Measurements from ENCODE around the gene YIPF3.
"Not testable (repeated sequence)": the region's sequence is repeated elsewhere in the genome, so short reads cannot be mapped to it uniquely, and the experiment has no call there.

The YIPF3 gene

GRCh38 chr6:43491750-43492661 is 24.7 kb downstream of the YIPF3 start:
- DNase-seq, result no peak

- DNase-seq, result no peak
Observed at GRCh38 chr6:43490523-43490939, 26.2 kb downstream of the YIPF3 start.

DNA sequence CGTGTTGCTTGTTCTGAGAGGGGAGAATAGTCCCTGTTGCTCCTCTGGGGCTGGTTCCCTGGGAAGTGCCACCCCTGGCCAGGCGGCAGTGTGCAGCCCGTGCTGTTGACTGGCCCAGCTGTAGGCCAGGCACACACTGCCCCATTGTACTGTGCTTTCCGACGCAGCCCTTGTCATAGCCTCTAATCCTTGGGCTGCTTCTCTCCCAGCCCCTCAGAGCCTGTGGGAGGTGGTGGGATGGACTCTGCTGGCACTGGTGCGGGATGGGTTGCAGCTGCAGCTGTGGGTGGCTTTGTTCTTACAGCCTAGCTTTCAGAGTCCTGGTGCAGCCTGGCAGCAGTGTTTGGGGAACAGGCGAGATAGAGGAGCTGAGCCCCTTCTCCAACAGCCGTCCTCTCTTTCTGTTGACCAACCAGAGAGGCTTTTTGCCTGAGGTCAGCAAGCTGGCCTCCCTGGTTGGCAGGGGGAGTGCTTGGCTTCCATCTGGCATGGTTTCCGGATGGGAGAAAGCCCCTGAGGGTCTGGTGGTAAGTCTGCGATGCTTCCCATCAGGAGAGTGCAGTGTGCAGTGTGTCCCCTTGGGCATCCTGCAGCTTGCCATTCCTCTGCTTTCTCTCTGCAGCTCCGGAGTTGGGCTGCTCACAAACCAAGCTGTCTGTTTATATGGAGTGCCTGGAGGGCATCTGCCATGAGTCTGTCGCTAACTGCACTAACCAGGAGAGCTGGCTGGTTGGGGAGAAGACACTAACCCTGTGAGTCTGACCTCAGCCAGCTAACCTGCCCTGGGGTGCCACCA is 27.3 kb downstream of the YIPF3 start:
- DNase-seq, result no peak

DNA sequence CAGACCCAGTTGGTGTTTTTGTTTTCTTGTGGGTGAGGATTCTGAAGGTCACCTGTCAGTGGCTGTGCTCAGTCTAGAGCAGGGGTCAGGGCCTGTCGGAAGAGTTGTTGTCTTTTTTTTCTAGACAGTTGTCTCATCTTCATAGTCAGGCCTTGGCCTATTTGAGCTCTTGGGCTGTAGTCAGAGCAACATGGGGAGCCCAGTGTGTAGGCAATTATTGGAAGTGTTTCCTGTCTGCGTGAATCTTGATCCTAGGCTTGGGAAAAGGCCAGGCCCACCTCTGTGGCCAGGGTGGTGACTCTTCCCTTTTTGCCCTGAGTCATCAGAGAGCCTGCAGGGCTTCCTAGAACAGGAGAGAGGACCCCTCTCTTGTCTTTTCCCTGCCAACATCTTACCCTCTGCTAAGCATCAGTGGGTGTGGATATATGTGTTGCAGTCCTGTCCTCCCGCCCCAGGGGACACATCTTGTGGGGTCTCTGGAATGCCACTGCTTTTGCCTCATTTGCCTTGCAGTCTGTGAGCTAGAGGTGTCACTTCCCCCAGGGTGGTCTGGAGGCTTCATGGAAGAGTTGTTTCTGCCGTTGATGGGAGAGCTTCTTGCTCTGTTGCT is 28.0 kb downstream of the YIPF3 start:
- DNase-seq, result no peak

- no peak for DNase-seq
Observed at GRCh38 chr6:43481591-43482236, 35.0 kb downstream of the YIPF3 start.

GRCh38 chr6:43481075-43481474 is 35.7 kb downstream of the YIPF3 start:
- DNase-seq, result no peak

GRCh38 chr6:43478008-43478372 is 38.7 kb downstream of the YIPF3 start:
- no peak for DNase-seq

DNA sequence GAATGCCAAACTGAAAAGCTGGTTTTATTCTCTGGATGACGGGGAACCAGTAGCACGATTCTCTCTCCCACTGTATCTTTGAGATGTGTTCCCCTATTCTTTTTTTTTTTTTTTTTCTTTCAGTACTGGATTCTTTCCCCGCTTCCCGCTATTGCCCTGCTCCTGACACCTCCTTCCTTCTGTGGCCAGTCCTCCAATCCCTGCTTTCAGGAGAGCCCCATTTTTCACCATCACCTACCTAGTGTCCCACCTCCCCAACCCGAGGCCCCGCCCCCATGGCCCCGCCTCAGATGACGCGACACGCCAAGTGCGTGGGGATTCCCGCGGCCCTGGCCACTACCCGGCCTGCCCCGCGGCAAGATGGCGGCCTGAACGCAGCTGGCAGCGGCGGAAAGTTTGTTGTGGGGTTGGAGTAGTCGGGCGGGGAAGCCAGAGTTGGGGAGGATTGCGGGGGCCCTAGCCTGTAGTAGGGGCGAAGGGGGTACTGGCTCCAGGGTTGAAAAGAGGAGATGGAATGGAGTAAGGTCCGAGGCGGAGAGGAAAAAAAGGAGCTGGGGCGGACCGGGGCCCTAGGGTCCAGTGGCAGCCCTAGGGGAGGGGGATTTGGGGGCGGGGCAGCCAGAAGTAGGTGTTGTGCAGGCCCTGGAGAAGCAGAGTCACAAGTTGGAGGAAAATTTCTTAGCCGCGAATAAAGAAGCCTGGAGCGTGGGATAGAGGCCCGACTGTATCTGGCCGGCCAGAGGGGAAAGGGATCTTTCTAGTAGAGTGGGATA is 39.3 kb downstream of the YIPF3 start, which contains the start of gene TJAP1:
TJAP1 (plus strand) TSS at position 336 of the 773 bp plus-strand sequence. CDS start 21,432 bp downstream, outside the sequence.
- DNase-seq, result peak; percentile 84

GRCh38 chr6:43476746-43477145 is 40.0 kb downstream of the YIPF3 start:
- no peak for DNase-seq

DNA sequence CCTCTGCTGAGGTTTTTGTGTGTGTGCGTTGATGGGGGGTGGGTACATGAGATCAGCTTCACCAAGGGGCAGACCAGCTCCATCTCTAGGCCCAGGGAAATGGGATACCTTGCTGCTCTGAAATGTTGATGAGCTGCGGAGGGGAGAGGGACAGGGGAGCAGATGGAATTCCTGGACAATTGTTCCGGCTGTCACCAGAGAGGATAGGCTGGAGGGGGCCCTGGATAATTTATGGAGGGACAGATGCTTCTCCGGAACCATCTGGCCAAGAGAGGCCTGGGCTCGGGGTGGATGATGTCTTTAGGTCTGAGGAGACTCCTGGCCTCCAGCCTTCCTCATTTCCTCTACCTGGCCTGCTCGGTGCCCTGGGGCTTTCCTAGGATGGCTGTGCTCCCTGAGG is 41.2 kb downstream of the YIPF3 start:
- DNase-seq, result no peak

DNA sequence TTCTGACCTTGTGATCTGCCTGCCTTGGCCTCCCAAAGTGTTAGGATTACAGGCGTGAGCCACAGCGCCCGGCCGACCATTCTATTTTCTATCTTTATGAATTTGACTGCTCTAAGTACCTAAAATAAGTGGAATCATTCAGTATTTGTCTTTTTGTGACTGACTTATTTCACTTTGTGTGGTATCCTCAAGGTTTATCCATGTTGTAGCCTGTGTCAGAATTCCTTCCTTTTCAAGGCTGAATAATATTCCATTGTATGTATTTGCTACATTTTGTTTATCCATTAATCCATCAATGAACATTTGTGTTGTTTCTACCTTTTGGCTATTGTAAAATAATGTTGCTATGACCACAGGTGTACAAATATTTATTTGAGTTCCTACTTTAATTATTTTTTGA is 44.2 kb downstream of the YIPF3 start:
- DNase-seq, result no peak

DNA sequence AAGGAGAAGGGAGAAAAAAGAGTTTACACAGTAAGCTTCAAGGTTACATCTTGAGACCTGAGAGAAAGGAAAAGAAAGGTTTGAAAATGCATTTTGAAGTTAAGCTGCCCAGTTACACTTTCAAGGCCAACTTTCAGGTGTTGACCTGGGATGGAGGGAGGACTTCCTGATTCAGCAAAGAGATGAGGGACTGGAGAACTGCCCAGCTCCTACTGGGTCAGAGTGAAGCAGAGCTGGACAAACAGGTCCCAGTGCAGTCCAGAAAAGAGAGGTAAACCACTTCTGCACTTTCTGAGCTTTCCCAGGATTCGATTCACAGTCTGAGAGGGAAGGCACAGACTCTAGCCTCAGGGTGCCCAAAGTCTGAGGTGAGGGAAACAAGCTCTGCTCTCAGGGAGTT is 45.3 kb downstream of the YIPF3 start:
- no peak for DNase-seq

DNA sequence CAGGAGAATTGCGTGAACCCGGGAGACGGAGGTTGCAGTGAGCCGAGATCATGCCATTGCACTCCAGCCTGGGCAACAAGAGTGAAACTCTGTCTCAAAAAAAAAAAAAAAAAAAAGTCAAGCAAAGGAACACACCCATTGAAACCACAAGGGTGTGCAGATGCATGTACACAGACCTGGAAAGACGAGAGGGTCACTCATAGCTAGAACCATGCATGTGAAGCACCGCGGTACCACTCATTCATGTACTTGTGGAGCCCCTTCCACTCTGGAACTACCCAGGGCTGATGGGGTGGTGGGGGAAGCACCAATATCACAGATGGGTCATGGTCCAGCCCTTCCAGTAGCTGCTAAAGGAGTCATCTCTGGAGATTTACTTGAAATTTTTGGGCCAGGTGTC is 46.8 kb downstream of the YIPF3 start:
- DNase-seq, result no peak

DNA sequence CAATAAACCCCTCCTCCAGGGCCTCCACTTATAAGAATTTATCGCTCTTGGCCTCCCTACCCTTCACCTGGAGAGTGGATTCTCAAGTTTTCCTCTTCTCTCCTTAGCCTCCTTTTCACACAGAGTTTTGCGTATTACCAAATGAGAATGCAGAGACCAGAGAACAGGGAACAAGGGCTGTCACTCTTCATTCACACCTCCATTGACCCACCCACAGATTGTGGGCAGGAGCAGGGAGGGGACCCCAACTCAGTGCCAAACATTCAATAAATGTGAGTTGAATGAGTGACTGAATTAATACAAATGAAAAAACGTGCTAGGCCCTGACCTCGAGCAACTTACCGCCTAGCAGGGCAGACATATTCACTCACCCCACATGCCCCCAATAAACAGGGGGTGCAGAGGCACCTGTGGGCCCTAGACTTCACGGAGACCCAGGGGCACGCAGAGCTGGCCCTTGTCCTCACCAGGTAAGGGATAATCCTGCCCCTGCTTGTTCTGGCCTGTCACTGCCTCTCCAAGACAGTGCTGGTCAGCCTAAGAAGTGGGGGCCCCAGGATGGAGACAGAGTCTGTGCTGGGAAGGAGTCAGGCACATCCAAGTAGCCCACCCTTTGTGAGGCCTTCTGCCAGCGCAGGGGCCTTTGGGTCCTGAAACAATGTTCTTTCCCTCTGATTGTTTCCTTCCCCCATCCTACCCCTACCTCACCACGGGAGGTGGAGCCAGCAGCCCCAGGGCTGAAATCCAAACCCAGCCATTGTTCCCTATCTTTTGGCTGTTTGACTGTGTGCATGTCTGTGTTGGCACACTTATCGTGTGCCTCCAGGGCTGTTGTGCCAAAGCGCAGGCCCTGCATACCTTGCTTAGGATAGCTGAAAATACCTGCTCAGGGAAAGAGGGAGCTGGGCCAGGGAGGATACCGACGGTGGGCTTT is 47.7 kb downstream of the YIPF3 start:
- no peak for DNase-seq

- DNase-seq, result no peak
Observed at GRCh38 chr6:43468240-43468639, 48.5 kb downstream of the YIPF3 start.

DNA sequence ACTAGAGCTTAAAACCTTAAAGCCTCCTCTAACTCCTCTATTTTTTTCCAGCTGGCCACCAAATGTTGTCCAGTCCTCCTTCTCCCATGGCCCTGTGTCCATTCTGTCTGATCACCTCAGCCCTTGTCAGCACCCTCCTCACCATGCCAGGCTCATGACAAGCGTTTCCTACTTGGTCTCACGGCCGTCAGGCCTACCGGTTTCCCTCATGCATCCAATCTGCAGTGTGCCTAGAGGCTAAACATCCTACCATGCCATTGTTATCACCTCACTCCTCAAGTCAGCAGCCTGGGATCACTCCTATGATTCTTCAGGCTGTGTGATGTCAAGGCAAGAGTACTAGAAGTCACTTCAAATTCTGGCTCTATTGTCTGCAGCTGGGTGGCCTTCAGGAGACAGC is 49.0 kb downstream of the YIPF3 start:
- DNase-seq, result no peak

DNA sequence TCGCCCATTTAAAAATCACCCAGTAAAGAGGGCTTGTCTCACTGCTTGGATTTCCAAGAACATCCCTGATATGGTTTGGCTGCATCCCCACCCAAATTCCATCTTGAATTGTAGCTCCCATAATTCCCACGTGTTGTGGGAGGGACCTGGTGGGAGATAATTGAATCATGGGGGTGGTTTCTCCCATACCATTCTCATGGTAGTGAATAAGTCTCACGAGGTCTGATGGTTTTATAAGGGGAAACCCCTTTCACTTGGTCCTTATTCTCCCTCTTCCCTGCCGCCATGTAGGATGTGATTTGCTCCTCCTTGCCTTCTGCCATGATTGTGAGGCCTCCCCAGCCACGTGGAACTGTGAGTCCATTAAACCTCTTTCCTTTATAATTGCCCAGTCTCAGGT is 49.5 kb downstream of the YIPF3 start:
- not testable (repeated sequence) for DNase-seq

DNA sequence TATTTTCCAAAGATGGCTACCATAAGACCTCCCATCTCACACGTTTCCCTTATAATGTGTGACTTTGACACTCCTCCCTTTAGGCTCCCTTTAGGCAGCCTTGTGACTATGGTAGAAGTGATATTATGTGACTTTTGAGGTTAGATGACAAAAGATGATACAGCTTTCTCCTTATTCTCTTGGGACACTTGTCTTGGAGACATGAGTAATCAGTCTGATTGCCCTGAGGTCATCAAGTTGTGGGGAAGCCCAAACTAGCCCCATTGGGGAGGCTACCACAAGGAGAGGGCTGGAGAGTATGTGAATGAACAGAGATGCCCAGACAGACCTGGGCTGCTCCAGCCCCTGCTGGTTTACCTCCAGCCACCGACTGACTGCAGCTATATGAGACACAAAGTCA is 50.8 kb downstream of the YIPF3 start:
- no peak for DNase-seq

GRCh38 chr6:43464337-43464736 is 52.4 kb downstream of the YIPF3 start:
- no peak for DNase-seq

- DNase-seq, result no peak
Observed at GRCh38 chr6:43461936-43462335, 54.8 kb downstream of the YIPF3 start.

Measured in NK-92 treated with Interleukin-12 subunit alpha and Interleukin-12 subunit beta, amount 100 ng/mL, for 24 hours (cell line).